ENCODE data around the gene CACNA1B. TPM values are rescaled to one million over a fixed set of nuclear protein-coding genes. Genes with fewer than 3 reads are reported as not detected.

CACNA1B gene
- polyA plus RNA-seq, 1 of the 3 experiments (the other 2 are of a cell fraction), result 0.03 TPM

DNA sequence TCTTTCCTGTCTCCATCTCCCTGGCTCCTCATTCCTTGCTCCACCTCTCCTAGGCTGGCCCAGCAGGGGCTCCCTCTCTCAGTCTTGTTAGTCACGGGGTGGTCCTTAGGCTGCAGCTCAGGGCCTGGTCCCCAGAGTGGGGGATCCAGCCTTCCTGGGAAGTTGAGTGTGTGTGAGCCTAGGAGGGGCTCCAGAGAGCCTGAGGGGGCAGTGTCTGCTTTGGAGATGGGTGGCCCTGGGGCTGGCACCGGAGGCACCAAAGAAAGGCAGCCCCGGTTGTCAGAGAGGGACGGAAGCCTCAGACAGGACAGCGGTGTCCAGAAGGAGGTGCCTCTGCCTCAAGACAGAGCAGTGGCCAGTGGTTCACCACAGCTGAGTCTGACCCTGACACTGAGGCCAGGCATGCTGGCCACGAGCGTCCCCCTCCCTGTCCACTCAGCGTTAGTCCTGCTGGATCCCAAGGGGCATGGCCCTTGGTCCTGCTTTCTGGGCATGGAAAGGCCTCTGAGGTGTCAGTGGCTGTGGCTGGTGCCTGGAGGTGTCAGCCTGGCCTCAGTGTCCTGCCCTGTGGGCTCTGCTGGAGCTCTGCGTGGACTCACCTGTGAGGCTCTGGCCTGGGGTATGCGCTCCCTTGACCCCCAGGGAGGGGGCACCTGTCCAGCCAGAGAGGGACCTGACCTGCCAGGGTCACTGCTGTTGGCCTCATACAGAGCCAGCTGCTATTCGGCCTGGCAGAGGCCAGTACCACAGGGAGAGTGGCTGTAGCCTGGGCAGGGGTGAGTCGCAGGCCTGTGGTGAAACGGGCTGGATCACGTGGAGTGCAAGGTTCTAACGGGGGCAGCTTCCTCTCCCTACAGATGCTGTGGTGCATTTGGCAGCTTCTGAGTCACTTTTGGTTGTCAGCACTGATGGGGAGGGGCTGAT lies 130.6 kb downstream of the CACNA1B start:
- Histone ChIP-seq H3K9me3 (no peaks in the 10 kb centered on the region), H3K4me1 (ENCODE audit: control insufficient read depth in 1 of 2, insufficient read depth in 2 of 2, low read depth in 1 of 2, low read length in 1 of 2) (no peaks in the 10 kb centered on the region; a peak in 1 of 4 replicates), H3K79me2 (ENCODE audit: insufficient read depth) (no peaks in the 10 kb centered on the region), H3K9ac (no peak overlapping the region), H3K4me3 (ENCODE audit: low read depth in 2 of 2, low read length in 1 of 2) (no peak overlapping the region), H3K27me3 (ENCODE audit: insufficient read depth) (no peaks in the 10 kb centered on the region), H3K4me2 (no peak overlapping the region), H3K36me3 (replicated peaks in 1 of 2; ENCODE audit: control insufficient read depth in 1 of 2, insufficient read depth in 2 of 2, low read length in 1 of 2) (no peaks in the 10 kb centered on the region), H2AFZ (ENCODE audit: low read depth) (no peak overlapping the region), H3F3A (replicated peaks; ENCODE audit: insufficient read depth) (no peaks in the 10 kb centered on the region), H4K20me1 (ENCODE audit: insufficient read depth) (no peaks in the 10 kb centered on the region), H3K9me2 (no peaks in the 10 kb centered on the region), H3K27ac (ENCODE audit: low read depth in 2 of 2, low read length in 1 of 2) (no peak overlapping the region)
- ChIA-PET CTCF (interaction anchor here (1.2 kb wide), 1 partner anchor 313 kb away, joined by 3 read pairs; no protein-coding TSS in a partner anchor), POLR2A (no interaction called here)
- DNase-seq, result no peak
- TF ChIP-seq, protein P1, sequence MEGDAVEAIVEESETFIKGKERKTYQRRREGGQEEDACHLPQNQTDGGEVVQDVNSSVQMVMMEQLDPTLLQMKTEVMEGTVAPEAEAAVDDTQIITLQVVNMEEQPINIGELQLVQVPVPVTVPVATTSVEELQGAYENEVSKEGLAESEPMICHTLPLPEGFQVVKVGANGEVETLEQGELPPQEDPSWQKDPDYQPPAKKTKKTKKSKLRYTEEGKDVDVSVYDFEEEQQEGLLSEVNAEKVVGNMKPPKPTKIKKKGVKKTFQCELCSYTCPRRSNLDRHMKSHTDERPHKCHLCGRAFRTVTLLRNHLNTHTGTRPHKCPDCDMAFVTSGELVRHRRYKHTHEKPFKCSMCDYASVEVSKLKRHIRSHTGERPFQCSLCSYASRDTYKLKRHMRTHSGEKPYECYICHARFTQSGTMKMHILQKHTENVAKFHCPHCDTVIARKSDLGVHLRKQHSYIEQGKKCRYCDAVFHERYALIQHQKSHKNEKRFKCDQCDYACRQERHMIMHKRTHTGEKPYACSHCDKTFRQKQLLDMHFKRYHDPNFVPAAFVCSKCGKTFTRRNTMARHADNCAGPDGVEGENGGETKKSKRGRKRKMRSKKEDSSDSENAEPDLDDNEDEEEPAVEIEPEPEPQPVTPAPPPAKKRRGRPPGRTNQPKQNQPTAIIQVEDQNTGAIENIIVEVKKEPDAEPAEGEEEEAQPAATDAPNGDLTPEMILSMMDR (IDR thresholded peaks at IDR 0.05), result no peak
- TF ChIP-seq NFIC (IDR thresholded peaks at IDR 0.05; ENCODE audit: borderline replicate concordance), result no peak
- no peak for TF ChIP-seq RFX5 (IDR thresholded peaks at IDR 0.05; ENCODE audit: low read length)
- TF ChIP-seq NRF1 (IDR thresholded peaks at IDR 0.05; ENCODE audit: low read depth, low read length), result no peak
- no peak for TF ChIP-seq EZH2phosphoT487 (IDR thresholded peaks at IDR 0.05; ENCODE audit: borderline replicate concordance, low read depth)
- TF ChIP-seq, protein P2, sequence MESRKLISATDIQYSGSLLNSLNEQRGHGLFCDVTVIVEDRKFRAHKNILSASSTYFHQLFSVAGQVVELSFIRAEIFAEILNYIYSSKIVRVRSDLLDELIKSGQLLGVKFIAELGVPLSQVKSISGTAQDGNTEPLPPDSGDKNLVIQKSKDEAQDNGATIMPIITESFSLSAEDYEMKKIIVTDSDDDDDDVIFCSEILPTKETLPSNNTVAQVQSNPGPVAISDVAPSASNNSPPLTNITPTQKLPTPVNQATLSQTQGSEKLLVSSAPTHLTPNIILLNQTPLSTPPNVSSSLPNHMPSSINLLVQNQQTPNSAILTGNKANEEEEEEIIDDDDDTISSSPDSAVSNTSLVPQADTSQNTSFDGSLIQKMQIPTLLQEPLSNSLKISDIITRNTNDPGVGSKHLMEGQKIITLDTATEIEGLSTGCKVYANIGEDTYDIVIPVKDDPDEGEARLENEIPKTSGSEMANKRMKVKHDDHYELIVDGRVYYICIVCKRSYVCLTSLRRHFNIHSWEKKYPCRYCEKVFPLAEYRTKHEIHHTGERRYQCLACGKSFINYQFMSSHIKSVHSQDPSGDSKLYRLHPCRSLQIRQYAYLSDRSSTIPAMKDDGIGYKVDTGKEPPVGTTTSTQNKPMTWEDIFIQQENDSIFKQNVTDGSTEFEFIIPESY (IDR thresholded peaks at IDR 0.05; ENCODE audit: borderline replicate concordance, low read depth), result no peak
- no peak for TF ChIP-seq REST (IDR thresholded peaks at IDR 0.05; ENCODE audit: low read depth, low read length)
- TF ChIP-seq SMC3 (IDR thresholded peaks at IDR 0.05; ENCODE audit: low read depth, low read length), result no peak
- no peak for TF ChIP-seq POLR2AphosphoS5 (IDR thresholded peaks at IDR 0.05; ENCODE audit: low read depth, low read length)
- TF ChIP-seq TAF1 (IDR thresholded peaks at IDR 0.05; ENCODE audit: borderline replicate concordance, low read depth, low read length), result no peak
- TF ChIP-seq TCF12 (IDR thresholded peaks at IDR 0.05), result no peak
- 49% methylated on average over 8 of the region's 15 CpGs for WGBS (ENCODE audit: low lambda C conversion rate)

Measured in SK-N-SH (cell line).